HG02885 (cell line): ENCODE data around the gene FLRT1.
"Not testable (repeated sequence)": the region's sequence is repeated elsewhere in the genome, so short reads cannot be mapped to it uniquely, and the experiment has no call there.

Source experiments
- ATAC-seq: cut with Tn5 transposase; IDR thresholded peaks from one replicate; pipeline ENCODE4 v1.9.1; 2021; ENCODE audit warnings: mild to moderate bottlenecking; ENCODE audit not compliant: unreplicated experiment, poor library complexity

Gene FLRT1

DNA sequence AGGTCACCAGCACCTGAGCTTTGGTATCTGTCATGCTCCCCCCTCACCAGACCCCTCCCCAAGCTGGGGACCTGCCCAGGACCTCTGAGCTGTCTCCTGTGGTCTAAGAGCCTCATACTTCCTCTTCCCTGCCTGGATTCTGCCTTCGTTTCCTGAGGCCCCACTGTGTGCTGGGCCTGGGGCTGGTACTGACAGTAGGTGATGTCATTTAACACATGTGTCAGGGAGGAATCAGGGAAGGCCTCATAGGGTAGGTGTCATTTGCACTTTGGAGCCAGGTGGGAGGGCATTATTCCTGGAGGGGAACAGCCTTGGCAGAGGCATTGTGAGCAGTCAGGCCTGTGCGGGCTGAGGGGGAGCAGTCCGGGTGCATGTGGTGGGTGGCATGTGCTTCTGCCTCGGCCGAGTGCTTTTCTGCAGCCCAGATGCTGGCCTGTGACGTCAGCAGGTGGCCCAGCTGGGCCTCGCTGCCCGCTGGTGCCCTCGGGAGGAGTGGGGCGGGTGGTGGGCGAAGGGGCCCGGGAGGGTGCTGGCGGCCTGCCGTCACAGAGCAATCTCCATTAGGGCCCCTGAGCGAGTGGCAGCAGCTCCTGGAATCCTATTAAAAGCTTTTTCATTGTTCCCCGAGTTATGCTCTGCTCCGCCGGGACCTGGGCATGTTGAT is 9.1 kb downstream of the FLRT1 start:
- ATAC-seq: no peak

DNA sequence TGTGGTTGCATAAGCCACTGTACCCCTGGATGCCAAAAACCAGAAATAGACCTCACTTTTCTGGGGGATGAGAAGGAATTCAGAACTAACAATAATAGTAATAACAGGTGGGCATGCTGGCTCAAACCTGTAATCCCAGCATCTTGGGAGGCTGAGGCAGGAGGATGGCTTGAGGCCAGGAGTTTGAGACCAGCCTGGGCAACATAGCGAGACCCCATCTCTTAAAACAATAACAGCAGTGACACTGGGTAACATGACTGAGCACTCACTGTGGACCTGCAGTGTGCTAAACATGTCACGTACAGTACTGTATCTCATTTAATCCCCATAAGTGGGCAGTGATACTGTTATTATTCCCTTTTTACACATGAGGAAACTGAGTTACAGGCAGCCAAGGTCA is 10.0 kb downstream of the FLRT1 start:
- no peak for ATAC-seq

DNA sequence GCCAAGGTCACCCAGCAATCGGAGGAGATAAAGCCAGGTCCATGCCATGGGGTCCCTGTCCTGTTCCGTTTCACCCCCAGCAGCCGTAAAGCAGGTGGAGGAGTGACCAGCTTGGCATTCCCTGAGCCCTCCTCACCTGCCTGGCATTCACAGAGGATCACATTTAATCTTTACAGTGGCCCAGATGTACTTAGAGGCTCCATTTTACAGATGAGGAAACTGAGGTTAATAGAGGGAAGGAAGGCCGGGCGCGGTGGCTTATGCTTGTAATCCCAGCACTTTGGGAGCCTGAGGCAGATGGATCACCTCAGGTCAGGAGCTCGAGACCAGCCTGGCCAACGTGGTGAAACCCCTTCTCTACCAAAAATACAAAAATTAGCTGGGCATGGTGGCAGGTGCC is 11.6 kb downstream of the FLRT1 start:
- ATAC-seq: not testable (repeated sequence)

DNA sequence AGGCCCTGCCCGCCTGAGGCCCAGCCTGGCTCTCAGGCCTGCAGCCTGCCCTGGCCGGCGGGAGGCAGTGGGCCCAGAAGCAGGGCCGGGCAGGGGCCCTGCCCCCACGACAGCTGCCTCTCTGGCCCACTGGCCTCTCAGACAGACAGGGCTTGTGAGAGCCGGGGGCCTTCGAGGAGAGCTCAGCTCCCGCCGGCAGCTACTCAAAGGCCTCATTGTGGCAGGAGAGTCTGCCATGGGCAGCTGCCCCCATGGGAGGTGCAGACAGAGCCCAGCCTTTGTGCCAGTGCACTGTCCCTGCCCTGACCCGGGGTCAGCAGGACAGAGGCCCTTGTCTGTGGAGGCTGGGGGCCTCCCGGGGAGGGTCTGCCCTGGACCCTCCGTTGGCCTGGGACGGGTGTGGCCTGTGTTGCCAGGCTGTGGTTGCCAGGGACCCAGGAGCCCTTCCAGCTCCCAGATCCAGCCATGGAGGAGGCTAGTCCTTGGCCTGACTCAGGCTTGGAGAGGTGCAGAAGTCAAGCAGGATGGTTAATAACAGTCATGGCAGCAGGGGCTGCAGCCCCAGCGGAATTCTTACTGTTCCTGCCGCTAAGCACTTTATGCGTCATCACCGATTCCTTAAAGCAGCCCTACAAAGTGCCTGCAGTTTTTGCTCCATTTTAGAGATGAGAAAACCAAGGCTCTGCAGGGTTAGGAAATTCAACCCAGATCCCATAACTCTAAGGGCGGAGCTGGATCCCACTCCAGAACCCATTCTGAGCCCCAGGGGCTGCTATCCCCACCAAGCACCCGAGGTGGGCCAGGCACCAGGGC is 12.5 kb downstream of the FLRT1 start:
- ATAC-seq: no peak

DNA sequence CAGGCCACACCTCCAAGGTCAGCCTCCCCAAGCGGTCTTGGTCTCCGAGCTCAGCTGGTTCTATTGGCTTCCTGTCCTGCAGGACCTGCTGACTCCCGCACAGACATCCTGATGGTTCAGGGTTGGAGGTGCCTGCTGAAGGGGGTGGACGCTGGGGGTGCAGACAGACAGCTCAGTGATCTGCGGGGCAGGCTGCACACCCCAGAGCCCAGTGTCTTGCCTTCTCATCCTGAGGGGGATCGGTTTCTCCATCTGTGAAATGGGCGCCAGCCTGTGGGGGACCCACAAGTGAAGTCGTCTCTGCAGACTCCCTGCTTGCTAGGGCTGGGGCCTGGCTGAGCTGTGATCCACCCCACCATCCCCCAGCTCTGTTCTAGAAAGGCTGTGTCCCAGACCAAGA is 13.8 kb downstream of the FLRT1 start:
- no peak for ATAC-seq

DNA sequence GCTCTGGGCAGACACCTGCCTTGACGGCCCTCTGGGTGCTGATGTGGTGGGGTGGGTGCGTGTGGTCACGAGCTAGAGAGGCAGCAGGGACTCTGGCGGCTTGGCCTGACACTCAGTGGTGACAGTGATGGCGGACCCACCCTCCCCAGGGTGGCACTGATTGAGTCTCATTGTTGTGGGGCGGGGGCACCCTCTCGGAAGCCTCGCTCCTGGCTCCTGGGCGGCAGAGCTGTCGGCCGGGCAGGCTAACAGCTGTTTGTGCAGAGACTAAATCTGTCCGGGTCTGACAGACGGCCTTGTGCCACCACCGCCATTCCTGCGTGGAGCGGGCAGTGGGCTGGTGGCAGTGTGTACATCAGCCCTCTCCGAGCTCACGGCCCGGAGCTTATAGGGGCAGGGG is 15.6 kb downstream of the FLRT1 start:
- ATAC-seq: no peak

DNA sequence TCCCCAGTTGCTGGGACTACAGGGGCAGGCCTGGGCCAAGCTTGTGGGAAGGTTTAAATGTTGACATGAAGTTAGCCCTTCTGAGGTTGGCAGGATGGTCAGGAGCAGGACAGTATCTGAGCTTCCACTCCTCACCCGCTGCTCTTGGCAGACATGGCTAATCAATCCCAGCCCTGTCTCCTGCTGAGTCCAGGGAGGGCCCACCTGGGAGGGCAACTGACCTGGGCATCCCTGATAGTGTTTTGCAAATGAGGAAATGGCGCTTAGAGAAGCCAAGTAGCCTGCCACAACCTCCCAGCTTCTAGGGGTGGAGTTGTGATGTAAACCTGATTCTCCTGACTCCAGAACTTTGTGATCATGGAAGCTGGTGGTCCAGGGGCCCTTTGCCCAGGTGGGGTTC is 16.7 kb downstream of the FLRT1 start:
- ATAC-seq: no peak

DNA sequence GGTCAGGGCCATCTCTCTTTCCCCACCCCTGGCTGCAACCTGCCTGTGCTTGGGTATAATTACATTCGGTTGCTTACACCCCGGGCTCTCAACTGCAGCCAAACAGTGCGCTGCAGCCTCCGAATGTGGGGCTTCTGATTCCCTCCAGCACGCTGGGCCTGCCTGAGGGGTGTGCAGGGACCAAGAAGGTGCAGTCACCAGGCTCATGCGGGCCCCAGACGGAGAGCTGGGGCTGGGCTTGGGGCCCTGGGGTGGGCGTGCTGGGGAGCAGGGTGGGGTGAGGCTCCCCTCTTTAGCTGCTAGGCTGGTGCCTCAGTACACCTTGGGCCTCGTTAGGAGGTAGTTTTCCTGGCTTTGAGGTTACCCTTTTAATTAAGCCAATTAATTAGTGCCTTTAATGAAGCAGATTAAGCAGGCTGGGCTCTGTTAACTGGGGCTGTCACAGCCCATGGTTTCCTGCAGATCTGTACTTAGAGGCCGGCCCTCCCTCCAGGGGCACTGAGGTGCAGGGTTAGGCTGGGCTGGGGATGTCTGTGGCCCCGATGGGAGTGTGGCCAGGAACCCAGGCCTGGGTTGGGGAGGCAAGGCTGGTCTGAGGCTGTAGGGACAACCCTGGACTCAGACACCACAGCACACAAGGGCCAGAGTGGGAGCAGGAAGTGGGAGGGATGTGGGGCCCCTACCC is 17.3 kb downstream of the FLRT1 start:
- no peak for ATAC-seq

DNA sequence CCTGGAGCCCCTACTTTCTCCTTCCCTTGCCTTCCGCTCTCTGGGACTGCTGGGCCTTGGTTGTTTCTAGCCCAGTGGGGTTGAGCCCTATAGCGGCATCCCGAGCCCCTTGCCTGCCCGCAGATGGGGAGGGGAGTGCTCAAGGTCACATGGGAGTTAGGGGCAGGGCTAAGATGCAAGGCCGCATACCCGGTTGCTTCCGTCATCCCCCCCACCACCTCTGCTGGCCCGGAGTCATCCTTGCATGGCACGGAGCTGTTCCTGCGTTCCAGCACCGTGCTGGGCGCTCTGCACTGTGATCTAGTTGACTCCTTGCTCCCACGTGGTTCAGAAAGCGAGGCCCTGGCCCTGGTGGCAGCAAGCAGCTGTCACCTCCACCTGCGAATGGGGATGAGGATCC is 18.0 kb downstream of the FLRT1 start:
- ATAC-seq: no peak

DNA sequence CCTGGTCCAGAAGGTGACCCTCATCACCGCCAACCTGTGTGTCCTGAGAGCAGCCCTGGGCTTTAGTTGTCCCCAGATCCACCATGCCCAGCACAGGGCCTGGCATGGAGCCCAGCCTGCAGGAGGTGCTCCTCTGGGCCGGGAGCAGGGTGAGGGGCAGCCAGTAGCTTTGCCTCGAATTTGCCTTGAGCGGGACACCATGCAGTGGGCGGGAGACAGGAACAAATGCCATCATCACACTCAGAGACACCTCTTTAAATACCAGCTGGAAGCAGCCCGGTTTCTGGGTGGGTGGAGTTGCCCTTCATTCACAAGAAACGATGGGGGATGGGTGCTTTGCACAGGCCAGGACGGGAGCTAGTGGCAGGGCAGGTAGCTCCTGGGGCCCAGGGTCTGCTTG is 19.3 kb downstream of the FLRT1 start:
- ATAC-seq: no peak

DNA sequence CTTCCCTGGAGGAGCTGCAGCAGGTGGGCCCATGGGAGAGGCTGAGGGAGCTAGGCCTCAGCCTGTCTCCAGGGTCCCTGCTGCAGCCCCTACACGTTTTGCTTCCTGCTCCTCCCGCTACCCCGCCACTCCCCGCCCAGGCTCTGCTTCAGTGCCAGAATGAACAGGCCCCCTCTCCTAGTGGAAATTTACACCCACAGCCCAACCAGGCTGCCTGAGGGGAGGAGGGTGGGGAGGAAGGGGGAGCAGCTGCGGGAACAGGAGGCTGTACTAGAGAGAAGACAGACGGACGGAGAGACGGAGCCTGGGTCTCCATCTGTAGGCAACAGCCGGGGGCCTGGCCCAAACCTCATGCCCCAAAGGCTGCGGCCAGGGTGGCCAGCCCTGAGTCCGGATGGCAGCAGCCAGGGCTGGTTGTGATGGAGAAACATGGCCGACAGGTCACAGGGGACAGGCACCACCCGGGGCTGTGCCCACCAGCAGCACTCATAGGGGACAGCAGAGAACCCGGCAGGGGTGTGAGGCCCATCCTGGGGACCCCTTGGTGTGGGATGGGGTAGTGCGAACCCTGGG is 20.6 kb downstream of the FLRT1 start:
- no peak for ATAC-seq

DNA sequence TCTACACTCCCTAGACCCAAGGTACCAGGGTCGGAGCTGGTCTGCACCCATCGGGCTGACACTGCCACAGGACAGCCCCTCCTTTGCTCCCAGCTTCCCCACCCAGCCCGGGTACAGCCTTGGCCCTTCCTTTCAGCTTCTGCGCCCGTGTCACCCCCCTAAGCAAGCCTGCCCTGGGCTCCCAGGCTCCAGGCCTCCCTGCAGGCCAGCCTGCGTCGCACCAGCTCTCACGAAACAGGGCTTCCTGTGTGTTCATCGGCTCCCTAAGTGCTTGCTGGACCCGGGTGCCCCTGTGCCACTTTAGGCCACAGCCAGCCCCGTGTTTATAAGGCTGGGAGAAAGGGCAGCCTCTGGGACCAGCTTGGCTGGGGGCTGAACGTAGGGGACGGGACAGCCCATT is 21.1 kb downstream of the FLRT1 start:
- no peak for ATAC-seq

DNA sequence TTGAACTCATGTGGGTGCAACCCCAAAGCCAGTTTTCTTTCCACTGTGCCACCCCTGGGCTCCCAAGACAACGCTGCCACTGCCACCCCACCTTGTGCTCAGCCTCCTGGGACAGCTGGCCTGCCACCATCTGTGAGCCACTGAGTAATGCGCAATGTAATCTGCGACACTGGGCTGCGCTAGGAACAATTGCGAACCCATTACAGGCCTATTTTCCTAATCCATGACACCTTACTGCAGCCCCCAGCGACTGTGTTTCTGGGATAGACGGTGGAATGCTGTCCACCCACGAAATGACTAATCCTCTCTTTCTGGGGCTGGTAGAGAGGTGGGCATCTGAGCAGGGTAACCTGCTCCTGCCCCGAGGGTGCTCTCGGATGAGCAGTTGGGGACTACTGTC is 22.2 kb downstream of the FLRT1 start:
- no peak for ATAC-seq

DNA sequence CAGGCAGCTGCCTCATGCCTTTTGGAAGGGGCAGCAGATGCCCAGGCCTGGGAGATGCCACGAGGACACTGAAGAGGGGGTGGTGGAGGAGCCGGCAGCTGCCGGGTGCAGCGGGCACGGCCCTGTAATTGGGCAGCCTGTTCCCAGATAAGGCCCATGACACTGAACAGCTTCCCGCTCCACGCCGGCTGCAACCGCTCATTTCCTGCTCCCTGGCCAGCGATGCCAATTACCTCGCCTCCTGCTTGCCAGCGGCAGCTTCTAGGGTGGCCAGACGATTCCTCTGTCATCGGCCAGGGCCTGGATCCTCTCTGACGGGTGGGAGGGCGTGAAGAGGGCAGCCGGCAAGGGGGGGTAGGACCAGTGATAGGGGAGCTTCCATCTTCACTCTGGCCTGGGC is 22.8 kb downstream of the FLRT1 start:
- no peak for ATAC-seq

DNA sequence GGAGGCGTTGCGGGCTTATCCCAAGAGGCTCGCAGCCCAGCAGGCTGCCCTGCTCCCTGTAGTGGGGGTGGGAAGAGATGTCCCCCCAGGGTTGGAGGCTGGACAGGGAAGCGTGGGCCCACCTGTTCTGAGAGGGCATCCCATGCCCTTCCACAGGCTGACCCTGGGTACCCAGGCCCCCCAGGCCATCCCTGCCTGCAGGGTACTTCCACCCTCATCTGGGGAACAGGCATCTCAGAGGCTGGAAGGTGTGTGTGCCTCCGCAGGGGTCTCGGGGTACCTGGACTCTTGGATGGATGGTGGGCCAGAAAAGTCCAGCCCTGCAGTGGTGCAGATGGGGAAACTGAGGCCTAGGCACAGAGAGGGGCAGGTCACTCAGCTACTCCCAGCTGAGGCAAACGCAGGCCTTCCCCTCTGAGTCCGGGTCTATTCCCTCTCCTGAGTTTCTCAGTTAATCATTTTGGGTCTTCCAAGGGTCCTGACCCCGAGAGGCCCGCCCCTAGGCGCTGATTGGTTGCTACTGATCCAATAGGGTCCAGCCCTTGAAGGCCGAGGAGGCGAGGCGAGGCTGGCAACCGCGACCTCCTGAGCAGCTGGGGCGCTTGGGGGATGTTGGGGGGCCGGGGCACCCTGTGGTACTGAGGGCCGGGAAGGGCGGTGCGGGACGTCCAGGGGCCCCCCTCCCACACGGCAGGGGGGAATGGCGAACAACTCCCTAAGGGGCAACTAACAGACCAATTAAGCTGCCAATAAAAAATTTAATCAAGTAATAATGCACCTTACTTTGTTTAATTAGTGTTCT is 23.8 kb downstream of the FLRT1 start:
- ATAC-seq: no peak

DNA sequence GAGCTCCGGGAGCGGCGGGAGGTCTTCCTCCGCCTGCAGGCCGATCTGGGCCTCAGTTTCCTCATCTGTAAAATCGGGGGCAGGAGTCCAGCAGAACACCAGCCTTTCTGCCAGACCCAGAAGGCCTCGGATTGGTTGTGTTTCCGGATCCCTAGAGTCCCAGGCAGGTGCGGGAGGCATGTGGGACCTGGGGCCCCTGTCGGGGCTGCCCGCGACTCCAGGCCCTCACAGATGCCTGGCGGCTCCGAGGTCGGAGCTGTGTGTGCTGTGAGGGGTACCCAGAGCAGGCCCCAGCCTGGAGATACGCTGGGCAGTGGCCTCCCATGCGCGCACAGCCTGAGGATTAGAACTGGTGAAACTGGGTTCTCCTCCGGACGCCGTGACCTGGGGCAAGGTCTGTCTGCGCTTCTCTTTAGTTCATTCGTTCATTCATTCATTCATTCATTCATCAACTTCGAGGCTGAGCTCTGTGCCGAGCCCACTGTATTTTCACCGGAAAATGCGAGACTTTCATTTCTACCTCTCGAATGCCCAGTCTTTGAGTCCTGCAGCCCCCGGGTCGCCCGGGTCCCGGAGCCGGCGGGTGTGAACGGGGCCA is 24.6 kb downstream of the FLRT1 start:
- no peak for ATAC-seq

DNA sequence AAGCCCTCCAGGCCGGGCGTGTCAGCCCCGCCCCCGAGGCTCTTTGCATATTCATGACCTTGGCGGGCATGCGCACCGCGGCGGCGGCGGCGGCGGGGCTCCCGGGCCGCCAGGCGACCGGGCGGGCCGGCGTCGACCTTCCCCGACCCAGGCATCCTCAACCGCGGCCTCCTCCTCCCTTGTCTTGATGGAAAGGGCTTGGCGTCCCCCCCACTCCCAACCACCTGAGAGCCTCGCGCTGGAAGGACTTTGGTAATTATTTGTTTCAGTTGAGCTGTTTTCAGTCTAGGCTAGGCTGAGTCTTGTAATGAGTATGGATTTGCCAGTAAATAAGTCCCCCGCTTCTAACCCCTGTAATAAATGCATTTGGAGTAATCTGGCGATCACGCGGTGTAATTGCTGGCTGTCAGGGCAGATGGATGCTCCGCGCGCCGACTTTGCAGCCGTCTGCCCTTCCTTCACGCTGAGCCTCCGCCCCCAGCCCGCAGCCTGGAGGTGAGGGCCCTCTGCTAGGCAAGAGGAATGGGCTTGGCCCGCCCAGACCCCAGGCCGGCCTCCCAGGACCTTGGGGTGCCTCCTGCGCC is 25.2 kb downstream of the FLRT1 start:
- ATAC-seq: no peak

DNA sequence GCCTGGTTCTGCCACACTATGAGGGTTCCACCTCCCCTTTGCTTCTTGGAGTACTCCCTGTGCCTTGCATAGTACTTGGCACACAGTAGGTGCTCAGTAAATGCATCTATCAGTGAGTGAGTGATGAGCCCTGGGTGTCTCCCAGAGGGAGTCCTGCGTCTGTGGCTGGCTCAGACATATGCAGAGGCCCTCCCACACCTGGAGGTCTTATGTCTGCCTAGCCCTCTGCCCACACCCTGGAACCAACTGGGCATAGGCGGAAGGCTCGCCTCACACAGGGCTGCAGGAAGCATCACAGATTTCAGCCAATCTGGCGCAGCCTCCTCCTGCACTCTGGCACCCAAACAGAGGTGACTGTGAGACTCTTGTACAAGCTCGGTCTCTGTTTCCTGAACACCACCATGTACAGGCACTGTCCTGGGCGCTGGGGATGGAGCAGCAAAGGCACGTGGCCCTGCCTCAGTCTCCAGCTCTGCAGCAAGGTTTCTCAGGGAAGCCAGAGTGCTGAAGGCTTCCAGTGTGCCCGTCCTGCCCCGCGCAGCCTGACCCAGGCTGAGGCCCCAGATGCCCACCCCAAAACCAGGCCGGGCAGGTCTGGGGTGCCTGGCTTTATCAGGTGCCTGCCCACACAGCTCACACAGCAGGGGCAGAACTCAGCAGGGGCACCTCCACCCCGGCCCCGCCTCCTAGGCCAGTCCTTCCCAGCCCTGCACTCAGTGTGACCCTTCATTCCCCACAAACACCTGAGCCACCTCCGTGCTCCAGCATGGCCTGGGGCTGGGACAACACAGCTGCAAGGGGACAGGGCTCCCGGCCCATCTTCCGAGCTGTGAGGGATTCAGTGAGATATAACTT is 26.7 kb downstream of the FLRT1 start:
- ATAC-seq: no peak

DNA sequence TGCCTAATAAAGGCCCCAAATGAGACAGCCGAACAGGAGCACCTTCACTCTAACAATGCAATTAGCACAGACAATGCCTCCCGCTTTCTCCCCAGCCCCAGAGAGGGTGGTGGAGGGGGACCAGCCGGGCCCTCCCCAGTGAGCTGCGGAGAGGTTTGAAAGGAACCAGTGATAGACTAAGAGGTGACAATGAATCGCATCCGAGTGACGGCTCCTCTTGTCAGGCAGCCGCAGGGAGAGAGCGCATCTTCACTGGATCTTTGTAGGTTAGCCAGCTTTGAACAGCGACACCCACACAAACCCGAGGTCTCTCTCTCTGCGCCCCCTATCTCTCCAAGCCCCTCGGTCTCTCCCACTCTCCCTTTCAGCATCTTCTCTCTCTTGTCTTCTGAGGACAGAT is 28.0 kb downstream of the FLRT1 start:
- ATAC-seq: no peak
